ENCODE data around the gene FKBP2. TPM values are rescaled to one million over a fixed set of nuclear protein-coding genes. Genes with fewer than 3 reads are reported as not detected.

Gene FKBP2
- total RNA-seq, 1 experiment from 2014 or later: 87.4 TPM

DNA sequence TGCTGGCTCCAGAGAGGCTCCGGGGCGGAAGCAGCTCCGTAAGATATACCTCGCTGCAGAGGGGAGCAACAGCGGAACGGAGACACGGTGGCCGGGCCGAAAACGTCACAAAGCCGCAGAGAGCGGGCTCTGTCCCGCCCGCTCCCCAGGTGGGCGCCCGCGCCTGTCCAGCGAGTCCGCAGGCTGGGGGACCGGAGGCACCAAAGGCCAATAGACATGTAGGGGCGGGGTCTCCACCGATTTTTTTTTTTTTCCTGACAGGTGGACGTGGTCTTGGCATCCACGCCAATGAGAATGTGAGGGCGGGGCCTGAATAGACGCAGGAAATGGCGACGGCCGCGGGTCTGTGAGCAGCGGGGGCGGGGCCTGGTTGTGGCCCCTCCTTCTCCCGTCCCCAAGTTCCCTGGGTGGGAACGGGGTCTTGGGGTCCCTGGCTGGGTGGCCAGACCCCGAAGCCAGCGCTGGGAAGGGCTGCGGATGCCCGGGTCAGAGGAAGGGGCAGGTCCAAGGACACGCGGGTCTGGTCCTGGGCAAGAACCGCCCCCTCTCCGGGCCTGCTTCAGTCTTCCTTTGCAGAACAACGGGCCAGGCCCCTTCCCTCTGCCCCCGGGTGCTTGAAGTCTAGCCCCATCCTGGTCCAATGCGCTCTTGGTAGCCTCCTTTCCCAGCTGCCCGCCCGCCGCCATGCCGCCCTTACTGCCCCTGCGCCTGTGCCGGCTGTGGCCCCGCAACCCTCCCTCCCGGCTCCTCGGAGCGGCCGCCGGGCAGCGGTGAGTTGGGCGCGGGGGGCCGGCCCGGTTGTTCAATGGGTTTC lies 10.5 kb upstream of the FKBP2 start, which contains the start of gene DNAJC4:
Gene DNAJC4 (plus strand): TSS at position 378 of the 814 bp plus-strand sequence. CDS start 307 bp downstream, at position 685.
- peak within 1 kb of the TSS; percentile 92 for H3K4me3 Mint-ChIP-seq (ENCODE audit: low read depth, unreplicated experiment)
- peaks cover 81% of the 10 kb centered on the region for H3K36me3 Mint-ChIP-seq (ENCODE audit: insufficient read depth, unreplicated experiment)
- peak within 1 kb of the TSS; percentile 50 for H3K27ac Mint-ChIP-seq (ENCODE audit: unreplicated experiment)
- TF ChIP-seq, protein P1, sequence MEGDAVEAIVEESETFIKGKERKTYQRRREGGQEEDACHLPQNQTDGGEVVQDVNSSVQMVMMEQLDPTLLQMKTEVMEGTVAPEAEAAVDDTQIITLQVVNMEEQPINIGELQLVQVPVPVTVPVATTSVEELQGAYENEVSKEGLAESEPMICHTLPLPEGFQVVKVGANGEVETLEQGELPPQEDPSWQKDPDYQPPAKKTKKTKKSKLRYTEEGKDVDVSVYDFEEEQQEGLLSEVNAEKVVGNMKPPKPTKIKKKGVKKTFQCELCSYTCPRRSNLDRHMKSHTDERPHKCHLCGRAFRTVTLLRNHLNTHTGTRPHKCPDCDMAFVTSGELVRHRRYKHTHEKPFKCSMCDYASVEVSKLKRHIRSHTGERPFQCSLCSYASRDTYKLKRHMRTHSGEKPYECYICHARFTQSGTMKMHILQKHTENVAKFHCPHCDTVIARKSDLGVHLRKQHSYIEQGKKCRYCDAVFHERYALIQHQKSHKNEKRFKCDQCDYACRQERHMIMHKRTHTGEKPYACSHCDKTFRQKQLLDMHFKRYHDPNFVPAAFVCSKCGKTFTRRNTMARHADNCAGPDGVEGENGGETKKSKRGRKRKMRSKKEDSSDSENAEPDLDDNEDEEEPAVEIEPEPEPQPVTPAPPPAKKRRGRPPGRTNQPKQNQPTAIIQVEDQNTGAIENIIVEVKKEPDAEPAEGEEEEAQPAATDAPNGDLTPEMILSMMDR (IDR thresholded peaks at IDR 0.05; ENCODE audit: unreplicated experiment): no peak
- CTCF ChIA-PET: interaction anchor here (0.5 to 0.6 kb wide), 3 partner anchors 14 to 442 kb away, joined by 3 to 4 read pairs (median 3); no protein-coding TSS in a partner anchor
- peak; percentile 94 for DNase-seq
- intact Hi-C loops (cut with micrococcal nuclease; ENCODE audit: unreplicated experiment): no loop called here
- no TSS peak for BruUV-seq (replicated peaks)
- no peaks in the 10 kb centered on the region for H3K9me3 Mint-ChIP-seq (ENCODE audit: low read depth, unreplicated experiment)
- H3K4me1 Mint-ChIP-seq (ENCODE audit: low read depth, unreplicated experiment): peaks cover 7% of the 10 kb centered on the region
- H3K27me3 Mint-ChIP-seq (ENCODE audit: unreplicated experiment): no peaks in the 10 kb centered on the region

DNA sequence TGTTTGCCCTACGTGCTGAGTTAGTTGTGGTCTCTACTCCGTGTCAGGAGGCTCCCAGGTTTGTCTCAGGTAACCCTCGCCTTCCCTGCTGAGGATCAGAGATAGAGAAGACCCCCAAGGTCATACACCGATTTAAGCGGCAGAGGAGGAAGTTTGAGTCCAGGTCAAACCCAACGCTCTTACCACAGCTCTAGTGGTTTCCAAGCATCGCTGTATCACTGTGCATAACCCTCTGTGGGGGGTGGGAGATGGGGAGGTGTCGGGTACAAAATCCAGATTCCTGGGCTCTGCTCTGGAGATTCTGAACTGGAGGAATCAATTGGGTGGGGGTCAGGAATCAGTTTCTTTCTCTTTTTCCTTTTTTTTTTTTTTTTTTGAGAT lies 9.9 kb upstream of the FKBP2 start:
- H3K4me1 Mint-ChIP-seq (ENCODE audit: low read depth, unreplicated experiment): peaks cover 7% of the 10 kb centered on the region

DNA sequence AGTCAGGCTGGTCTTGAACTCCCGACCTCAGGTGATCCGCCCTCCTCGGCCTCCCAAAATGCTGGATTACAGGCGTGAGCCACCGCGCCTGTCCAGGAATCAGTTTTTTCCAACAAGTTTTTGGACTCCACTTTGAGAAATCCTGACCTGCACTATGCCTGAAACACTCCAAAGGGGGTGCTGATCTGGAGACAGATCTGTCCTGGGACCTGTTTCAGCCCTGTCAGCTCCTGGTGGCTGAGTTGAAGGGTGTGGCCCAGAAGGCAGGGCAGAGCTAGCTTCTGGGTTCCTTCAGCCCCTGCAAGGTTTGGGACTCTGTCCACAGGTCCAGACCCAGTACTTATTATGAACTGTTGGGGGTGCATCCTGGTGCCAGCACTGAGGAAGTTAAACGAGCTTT lies 9.3 kb upstream of the FKBP2 start:
- no peak for DNase-seq
- H3K36me3 Mint-ChIP-seq (ENCODE audit: insufficient read depth, unreplicated experiment): peaks cover 81% of the 10 kb centered on the region
- BruUV-seq (replicated peaks): no TSS peak
- no peaks in the 10 kb centered on the region for H3K27me3 Mint-ChIP-seq (ENCODE audit: unreplicated experiment)
- peak overlapping the region; percentile 92 for H3K4me3 Mint-ChIP-seq (ENCODE audit: low read depth, unreplicated experiment)
- TF ChIP-seq, protein P1 (IDR thresholded peaks at IDR 0.05; ENCODE audit: unreplicated experiment): no peak
- CTCF ChIA-PET: interaction anchor here (0.6 kb wide), 1 partner anchor 548 kb away, joined by 3 read pairs; no protein-coding TSS in a partner anchor
- intact Hi-C loops (cut with micrococcal nuclease; ENCODE audit: unreplicated experiment): no loop called here
- peaks cover 8% of the 10 kb centered on the region for H3K4me1 Mint-ChIP-seq (ENCODE audit: low read depth, unreplicated experiment)
- no peak overlapping the region for H3K27ac Mint-ChIP-seq (ENCODE audit: unreplicated experiment)
- H3K9me3 Mint-ChIP-seq (ENCODE audit: low read depth, unreplicated experiment): no peaks in the 10 kb centered on the region

More for the DNA sequence above, 9.9 kb upstream of the FKBP2 start:
- TF ChIP-seq, protein P1 (IDR thresholded peaks at IDR 0.05; ENCODE audit: unreplicated experiment): no peak
- no peak overlapping the region for H3K27ac Mint-ChIP-seq (ENCODE audit: unreplicated experiment)
- BruUV-seq (replicated peaks): no TSS peak
- H3K27me3 Mint-ChIP-seq (ENCODE audit: unreplicated experiment): no peaks in the 10 kb centered on the region
- no peak for DNase-seq
- intact Hi-C loops (cut with micrococcal nuclease; ENCODE audit: unreplicated experiment): no loop called here
- CTCF ChIA-PET: interaction anchor here (0.6 kb wide), 1 partner anchor 548 kb away, joined by 3 read pairs; no protein-coding TSS in a partner anchor
- peak overlapping the region; percentile 92 for H3K4me3 Mint-ChIP-seq (ENCODE audit: low read depth, unreplicated experiment)
- H3K36me3 Mint-ChIP-seq (ENCODE audit: insufficient read depth, unreplicated experiment): peaks cover 81% of the 10 kb centered on the region
- no peaks in the 10 kb centered on the region for H3K9me3 Mint-ChIP-seq (ENCODE audit: low read depth, unreplicated experiment)

DNA sequence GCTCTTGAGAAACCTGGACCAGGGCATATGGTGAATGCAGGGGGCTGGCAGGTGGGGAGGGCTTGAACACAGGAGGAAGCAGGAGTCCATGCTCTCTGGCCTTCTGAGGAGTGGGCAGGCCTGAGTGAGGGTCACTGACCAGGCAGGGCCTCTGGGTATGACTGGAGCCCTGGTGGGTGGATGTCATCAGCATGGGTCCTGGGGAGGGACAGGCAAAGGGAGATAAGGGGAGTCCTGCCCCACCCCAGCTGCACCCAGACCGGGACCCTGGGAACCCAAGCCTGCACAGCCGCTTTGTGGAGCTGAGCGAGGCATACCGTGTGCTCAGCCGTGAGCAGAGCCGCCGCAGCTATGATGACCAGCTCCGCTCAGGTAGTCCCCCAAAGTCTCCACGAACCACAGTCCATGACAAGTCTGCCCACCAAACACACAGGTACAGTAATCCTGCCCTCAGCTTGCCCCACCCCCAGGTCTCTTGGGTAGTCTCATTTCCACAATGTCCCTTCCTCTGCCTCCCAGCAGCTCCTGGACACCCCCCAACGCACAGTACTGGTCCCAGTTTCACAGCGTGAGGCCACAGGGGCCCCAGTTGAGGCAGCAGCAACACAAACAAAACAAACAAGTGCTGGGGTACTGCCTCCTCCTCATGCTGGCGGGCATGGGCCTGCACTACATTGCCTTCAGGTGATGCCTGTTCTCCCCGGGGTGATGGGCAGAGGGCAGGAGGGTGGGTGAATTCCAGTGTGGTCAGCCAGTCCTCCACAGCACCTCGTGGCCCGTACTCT lies 8.5 kb upstream of the FKBP2 start:
- intact Hi-C loops (cut with micrococcal nuclease; ENCODE audit: unreplicated experiment): no loop called here
- no TSS peak for BruUV-seq (replicated peaks)
- CTCF ChIA-PET: no interaction called here
- no peaks in the 10 kb centered on the region for H3K27me3 Mint-ChIP-seq (ENCODE audit: unreplicated experiment)
- peak overlapping the region; percentile 92 for H3K4me3 Mint-ChIP-seq (ENCODE audit: low read depth, unreplicated experiment)
- peaks cover 81% of the 10 kb centered on the region for H3K36me3 Mint-ChIP-seq (ENCODE audit: insufficient read depth, unreplicated experiment)
- TF ChIP-seq, protein P1 (IDR thresholded peaks at IDR 0.05; ENCODE audit: unreplicated experiment): no peak
- H3K9me3 Mint-ChIP-seq (ENCODE audit: low read depth, unreplicated experiment): no peaks in the 10 kb centered on the region
- H3K27ac Mint-ChIP-seq (ENCODE audit: unreplicated experiment): no peak overlapping the region
- H3K4me1 Mint-ChIP-seq (ENCODE audit: low read depth, unreplicated experiment): peaks cover 15% of the 10 kb centered on the region
- DNase-seq: no peak

All from Calu3 (cell line).